GM12878 (cell line): Measurements from ENCODE around the gene ANGEL1. TPM values are rescaled to one million over a fixed set of nuclear protein-coding genes. Genes with fewer than 3 reads are reported as not detected.

Experiments used
- ATAC-seq: fragments of 200-7000 bp; cut with Tn5 transposase; 3 replicates; pipeline ENCODE4 v1.9.1; 2020; ENCODE audit warnings: mild to moderate bottlenecking, moderate library complexity
- BruUV-seq: library from RNA; stranded (reverse); fragments of 400-500 nt; replicated peaks from 2 replicates; lab custom pipeline; 2021; lab: Mats Ljungman, UMichigan
- CTCF ChIA-PET: fragments of 300-600 bp; sonication (Branson Sonifier 250); formaldehyde crosslinking; extraction: SDS; loops from one replicate; lab custom pipeline; 2021; ENCODE audit warnings: inconsistent platforms; lab: Yijun Ruan, JAX
- POLR2A ChIA-PET: fragments of 350-600 bp; formaldehyde crosslinking; extraction: SDS; loops from one replicate; lab custom pipeline; 2021; ENCODE audit warnings: inconsistent platforms; lab: Charles Lee
- RAD21 ChIA-PET: fragments of 300-600 bp; sonication (Branson Sonifier 250); formaldehyde crosslinking; loops from one replicate; lab custom pipeline; 2023; ENCODE audit warnings: antibody characterized with exemption; ENCODE audit not compliant: unreplicated experiment; lab: Charles Lee
- SMC1A ChIA-PET: fragments of 300-600 bp; sonication (Branson Sonifier 250); formaldehyde crosslinking; loops from one replicate; lab custom pipeline; 2023; ENCODE audit not compliant: unreplicated experiment, uncharacterized antibody; lab: Charles Lee
- DNase-seq: peaks from one replicate; pipeline ENCODE4 v3.0.0-alpha.2; 2011; ENCODE audit warnings: low read depth, low spot score
- FAIRE-seq: peaks from 3 replicates; lab custom pipeline; 2011; peaks lifted over from hg19 to GRCh38; lab: Jason Lieb, UNC
- H2AFZ ChIP-seq: 2 replicates; pipeline ENCODE4 v1.6.0; 2011; ENCODE audit warnings: low read depth, low read length, control low read depth; ENCODE audit not compliant: control insufficient read depth
- H3K27ac ChIP-seq: 2 replicates; pipeline ENCODE4 v1.5.1; 2011; ENCODE audit warnings: control low read depth; ENCODE audit not compliant: control insufficient read depth, insufficient read depth
- H3K27me3 ChIP-seq, 2 experiments: replicated peaks in 1 of 2; 2 replicates each; pipeline versions ENCODE4 v1.6.0 to v1.6.1; 2011; ENCODE audit warnings: low read length in 1 of 2; ENCODE audit not compliant: control insufficient read depth in 2 of 2, insufficient read depth in 2 of 2
- H3K36me3 ChIP-seq, 2 experiments: 2 replicates each; pipeline ENCODE4 v1.5.1; 2011; ENCODE audit warnings: low read length in 1 of 2; ENCODE audit not compliant: control insufficient read depth in 2 of 2, insufficient read depth in 2 of 2
- H3K4me1 ChIP-seq: 2 replicates; pipeline ENCODE4 v1.6.1; 2011; ENCODE audit warnings: mild to moderate bottlenecking, low read length, moderate library complexity, mixed read lengths; ENCODE audit not compliant: control insufficient read depth, insufficient read depth
- H3K4me2 ChIP-seq: 2 replicates; pipeline ENCODE4 v1.6.0; 2011; ENCODE audit warnings: control low read depth; ENCODE audit not compliant: control insufficient read depth, insufficient read depth
- H3K4me3 ChIP-seq: fragments of 200-600 bp; sonication (generic); 2 replicates; pipeline ENCODE4 v1.5.1; 2016
- H3K79me2 ChIP-seq: 2 replicates; pipeline ENCODE4 v1.6.0; 2011; ENCODE audit warnings: low read length; ENCODE audit not compliant: control insufficient read depth, insufficient read depth
- H3K9ac ChIP-seq: 2 replicates; pipeline ENCODE4 v1.8.0; 2011; ENCODE audit warnings: low read length, control low read depth, mixed read lengths; ENCODE audit not compliant: control insufficient read depth, insufficient read depth
- H3K9me3 ChIP-seq: replicated peaks from 3 replicates; pipeline ENCODE4 v1.5.1; 2011; ENCODE audit warnings: mild to moderate bottlenecking, low read length; ENCODE audit not compliant: control insufficient read depth, insufficient read depth
- H4K20me1 ChIP-seq: 2 replicates; pipeline ENCODE4 v1.6.0; 2011; ENCODE audit not compliant: control insufficient read depth, insufficient read depth
- DPF2 ChIP-seq: fragments of 450-650 bp; IDR thresholded peaks from 2 replicates; pipeline ENCODE4 v1.6.1; 2017; ENCODE audit warnings: mild to moderate bottlenecking
- ETV6 ChIP-seq, 2 experiments: fragments of 450-650 bp in 1 of 2; IDR thresholded peaks in 1 of 2; conservative IDR thresholded peaks in 1 of 2; 2 replicates each; pipeline ENCODE4 v1.6.1; 2014; ENCODE audit warnings: antibody characterized with exemption in 1 of 2, borderline replicate concordance in 1 of 2, low read depth in 1 of 2, mild to moderate bottlenecking in 1 of 2, moderate library complexity in 1 of 2
- SKIL ChIP-seq: fragments of 450-650 bp; IDR thresholded peaks from 2 replicates; pipeline ENCODE4 v1.6.1; 2017; ENCODE audit warnings: mild to moderate bottlenecking, low read depth, inconsistent platforms; ENCODE audit not compliant: poor library complexity, severe bottlenecking
- SMAD5 ChIP-seq: IDR thresholded peaks from 2 replicates; pipeline ENCODE4 v1.6.1; 2016; ENCODE audit warnings: antibody characterized with exemption, low read depth
- TCF7 ChIP-seq: IDR thresholded peaks from 2 replicates; pipeline ENCODE4 v1.6.1; 2014; ENCODE audit warnings: antibody characterized with exemption, borderline replicate concordance
- ZNF24 ChIP-seq: fragments of 450-650 bp; IDR thresholded peaks from 2 replicates; pipeline ENCODE4 v1.6.1; 2017; ENCODE audit warnings: antibody characterized with exemption, mild to moderate bottlenecking
- ZNF384 ChIP-seq: IDR thresholded peaks from 2 replicates; pipeline ENCODE4 v1.6.1; 2012; ENCODE audit warnings: low read depth, mild to moderate bottlenecking, low read length, improper control_type of control experiment, borderline replicate concordance
- in situ Hi-C: fragments of 300-500 bp; cut with MboI; formaldehyde crosslinking; loops from 9 replicates; pipeline ENCODE4 v1.14.3; 2018; ENCODE audit warnings: mixed read lengths
- intact Hi-C: fragments of 100-400 bp; cut with micrococcal nuclease; formaldehyde crosslinking; loops from one replicate; pipeline ENCODE4 v1.14.2; 2022; ENCODE audit not compliant: unreplicated experiment
- polyA plus RNA-seq, 11 experiments: library from polyadenylated mRNA; depleted of rRNA in 4 of 11; unstranded in 6 of 11; stranded (reverse) in 5 of 11; fragments of >200 nt; fragmentation: Nextera tagmentation in 4 of 11; fragmentation: Illumina TruSeq in 1 of 11; extraction: Ambion mirVana in 4 of 11; extraction: Trizol in 1 of 11; gene quantifications; 1 replicate in 1 of 11; 2 replicates in 10 of 11; pipeline versions ENCODE4 v1.2.1 to v1.2.3, GENCODE V29; 2011 to 2016; ENCODE audit warnings: inconsistent platforms in 2 of 11, missing spikeins in 2 of 11, low read depth in 1 of 11
- total RNA-seq, 4 experiments: library from RNA; depleted of rRNA in 3 of 4; stranded (reverse); fragments of >200 nt in 3 of 4; fragmentation: Illumina TruSeq in 1 of 4; extraction: Trizol in 1 of 4; gene quantifications; 2 replicates each; pipeline versions ENCODE4 v1.2.1 to v1.2.3, GENCODE V29; 2013 to 2021

Gene ANGEL1
- total and polyA plus RNA-seq, 10 of the 15 experiments (the other 5 are each of a cell fraction or from before 2014, with no cell fraction given) = 1.7 to 29.7 (median 12.3) TPM

- ChIA-PET RAD21 (interaction anchor here (0.7 kb wide), 1 partner anchor 30 kb away, joined by 3 read pairs; no protein-coding TSS in a partner anchor), SMC1A (no interaction called here)
These were observed 29.7 kb upstream of the ANGEL1 start for GRCh38 chr14:76842414-76842813.

More at GRCh38 chr14:76842414-76842813, 29.7 kb upstream of the ANGEL1 start:
- Histone ChIP-seq H3K9me3 (no peaks in the 10 kb centered on the region), H3K36me3 (no peaks in the 10 kb centered on the region), H3K4me3 (no peak overlapping the region), H3K9ac (no peak overlapping the region), H3K79me2 (no peaks in the 10 kb centered on the region), H3K27ac (no peak overlapping the region), H3K27me3 (no peaks in the 10 kb centered on the region; a peak in 2 of 4 replicates), H3K4me1 (no peaks in the 10 kb centered on the region), H2AFZ (no peak overlapping the region), H3K4me2 (no peak overlapping the region), H4K20me1 (no peaks in the 10 kb centered on the region)
- intact Hi-C loops = no loop called here
- FAIRE-seq (no peak), ATAC-seq (no peak), DNase-seq (no peak)
- TF ChIP-seq SMAD5 = no peak
- no peak for TF ChIP-seq ETV6 (conservative IDR thresholded peaks at IDR 0.05 in 1 of 2, IDR thresholded peaks at IDR 0.05 in 1 of 2; ENCODE audit: borderline replicate concordance in 1 of 2, low read depth in 1 of 2)
- no peak for TF ChIP-seq SKIL
- peak; percentile 68; the same call in 1 of the 2 replicates for TF ChIP-seq ZNF24
- TF ChIP-seq TCF7 = no peak
- no peak for TF ChIP-seq DPF2
- no peak for TF ChIP-seq ZNF384
- ChIA-PET POLR2A (no interaction called here), CTCF (interaction anchor here (0.6 to 1.2 kb wide), 2 partner anchors 76 to 228 kb away, joined by 3 read pairs; no protein-coding TSS in a partner anchor)
- in situ Hi-C loops = no loop called here
- BruUV-seq = no TSS peak
